Measurements from ENCODE around the gene PFDN1.

PFDN1 gene

GRCh38 chr5:140327589-140327988 is 24.7 kb upstream of the PFDN1 start:
- DNase-seq (ENCODE audit: low spot score) = no peak
- no peak for TF ChIP-seq CTCF (IDR thresholded peaks at IDR 0.05; ENCODE audit: extremely low read depth, missing control alignments)

- TF ChIP-seq CTCF (IDR thresholded peaks at IDR 0.05; ENCODE audit: extremely low read depth, missing control alignments) = no peak
- DNase-seq (ENCODE audit: low spot score) = no peak
Measured at GRCh38 chr5:140325486-140325885, 22.6 kb upstream of the PFDN1 start.

- TF ChIP-seq CTCF (IDR thresholded peaks at IDR 0.05; ENCODE audit: extremely low read depth, missing control alignments) = no peak
- DNase-seq (ENCODE audit: low spot score) = no peak
Measured at GRCh38 chr5:140324617-140325241, 21.8 kb upstream of the PFDN1 start.

- DNase-seq (ENCODE audit: low spot score) = no peak
- no peak for TF ChIP-seq CTCF (IDR thresholded peaks at IDR 0.05; ENCODE audit: extremely low read depth, missing control alignments)
Measured at GRCh38 chr5:140324041-140324600, 21.2 kb upstream of the PFDN1 start.

- no peak for TF ChIP-seq CTCF (IDR thresholded peaks at IDR 0.05; ENCODE audit: extremely low read depth, missing control alignments)
- DNase-seq (ENCODE audit: low spot score) = no peak
Measured at GRCh38 chr5:140322751-140323731, 20.1 kb upstream of the PFDN1 start.

- no peak for TF ChIP-seq CTCF (IDR thresholded peaks at IDR 0.05; ENCODE audit: extremely low read depth, missing control alignments)
- no peak for DNase-seq (ENCODE audit: low spot score)
Measured at GRCh38 chr5:140321796-140322195, 18.9 kb upstream of the PFDN1 start.

- no peak for TF ChIP-seq CTCF (IDR thresholded peaks at IDR 0.05; ENCODE audit: extremely low read depth, missing control alignments)
- DNase-seq (ENCODE audit: low spot score) = no peak
Measured at GRCh38 chr5:140319833-140320232, 16.9 kb upstream of the PFDN1 start.

Measured in GM20000 (cell line).